Activated CD8-positive, alpha-beta memory T cell treated with anti-CD3 and anti-CD28 coated beads for 4 hours (primary cell): ENCODE data around the gene FBXO9.
"Not testable (repeated sequence)": the region's sequence is repeated elsewhere in the genome, so short reads cannot be mapped to it uniquely, and the experiment has no call there.

Source experiments
- DNase-seq, 2 donors: peaks; one replicate each; pipeline ENCODE4 v3.0.0-alpha.2; 2020; ENCODE audit warnings: low read depth in 2 of 2

FBXO9 gene

DNA sequence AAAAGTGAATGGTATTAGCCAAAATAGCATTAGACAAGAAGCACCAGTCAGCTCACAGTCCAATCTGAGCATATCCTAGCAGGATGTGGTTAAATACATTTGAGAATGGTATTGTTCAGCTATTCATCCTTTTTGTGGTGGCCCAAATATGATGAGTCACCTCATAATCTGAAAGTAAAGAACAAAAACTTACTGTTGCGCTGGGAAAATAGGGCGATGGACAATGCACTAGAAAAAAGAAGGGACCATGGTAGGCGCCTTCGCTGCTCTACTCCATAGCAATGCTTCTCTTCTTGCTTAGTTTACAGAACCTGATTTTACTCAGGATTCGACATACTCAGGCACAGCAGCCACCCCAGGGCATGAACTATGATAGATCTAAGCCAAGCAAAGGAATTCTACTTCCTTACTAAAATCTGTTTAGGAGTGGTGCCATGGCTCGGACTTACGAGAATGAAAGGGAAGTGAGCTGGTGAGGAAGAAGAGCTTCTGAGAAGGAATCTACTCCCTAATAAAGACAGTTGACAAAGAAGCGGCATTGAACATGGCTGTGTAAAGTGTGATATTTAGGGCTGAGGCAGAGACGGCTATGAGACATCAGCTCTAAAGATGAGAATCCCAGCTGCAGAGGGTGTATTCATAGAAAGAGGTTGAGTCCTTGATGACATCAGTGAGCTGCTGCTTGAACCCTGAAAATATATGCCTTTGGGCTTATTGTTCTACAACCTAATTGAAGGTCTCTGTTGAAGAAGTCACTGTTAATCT lies 16.6 kb upstream of the FBXO9 start:
- no peak for DNase-seq

DNA sequence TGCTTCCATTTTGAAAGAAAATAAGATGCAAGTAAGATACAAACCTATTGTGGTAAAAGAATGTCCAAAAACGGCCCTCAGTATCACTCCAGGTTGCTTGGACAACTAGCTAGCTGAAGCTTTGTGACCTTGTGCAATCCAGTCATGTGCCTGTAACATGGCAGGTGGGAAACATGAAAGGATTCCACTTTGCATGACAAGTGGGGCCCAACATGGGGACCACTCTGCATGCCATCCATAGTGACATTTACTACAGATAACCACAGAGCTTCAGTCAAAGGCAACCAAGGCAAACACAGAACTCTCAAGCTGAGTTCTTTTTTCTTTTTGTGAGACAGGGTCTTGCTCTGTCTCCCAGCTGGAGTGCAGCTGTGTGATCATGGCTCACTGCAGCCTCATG lies 15.8 kb upstream of the FBXO9 start:
- no peak for DNase-seq

DNA sequence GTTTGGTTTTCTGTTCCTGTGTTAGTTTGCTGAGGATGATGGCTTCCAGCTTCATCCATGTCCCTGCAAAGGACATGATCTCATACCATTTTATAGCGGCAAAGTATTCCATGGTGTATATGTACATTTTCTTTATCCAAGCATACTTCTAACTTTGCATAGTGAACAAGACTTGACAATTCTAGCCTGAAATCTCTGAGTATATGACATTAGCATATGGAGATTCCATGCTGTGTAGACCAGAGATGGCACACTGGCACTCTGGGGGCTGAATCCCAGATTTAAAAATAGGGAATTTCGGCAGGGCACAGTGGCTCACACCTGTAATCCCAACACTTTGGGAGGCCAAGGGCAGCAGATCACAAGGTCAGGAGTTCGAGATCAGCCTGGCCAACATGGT lies 13.1 kb upstream of the FBXO9 start:
- DNase-seq: not testable (repeated sequence)

DNA sequence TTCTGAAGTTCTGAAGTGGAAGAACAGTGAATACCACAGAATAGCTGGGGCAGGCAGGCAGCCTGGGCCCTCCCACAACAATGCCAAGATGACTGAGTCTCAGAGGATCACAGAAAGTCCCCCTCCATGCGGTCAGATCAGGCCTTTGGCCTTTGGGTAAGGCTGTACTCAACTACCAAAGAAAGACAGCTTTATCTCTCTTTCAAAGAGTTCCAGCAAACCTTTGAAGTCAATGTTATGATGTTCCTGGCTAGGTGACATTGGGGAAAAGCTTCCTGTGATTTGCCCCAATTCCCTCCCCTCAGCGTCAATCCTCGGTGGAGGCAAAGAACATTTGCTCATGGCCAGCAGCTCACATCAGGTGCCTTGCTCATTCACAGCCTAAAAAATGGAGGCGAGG lies 10.7 kb upstream of the FBXO9 start:
- no peak for DNase-seq

DNA sequence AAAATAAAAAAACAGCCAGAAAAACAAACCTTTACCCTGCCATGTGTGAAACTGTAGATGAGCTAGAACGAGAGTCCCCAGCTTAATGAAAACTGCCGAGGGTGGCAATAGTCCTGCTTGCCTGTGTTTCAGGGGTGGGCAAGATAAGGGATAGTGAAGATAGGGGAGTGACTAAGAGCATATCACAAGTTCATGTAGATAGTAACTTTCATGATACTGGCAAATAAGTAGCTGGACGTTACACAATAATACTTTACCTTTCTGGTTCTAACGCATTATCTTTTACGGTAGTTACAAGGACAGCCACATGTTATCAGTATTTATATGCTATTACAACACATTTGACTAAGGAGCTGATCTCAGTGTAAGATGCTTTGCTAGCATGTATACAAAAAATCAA lies 9.3 kb upstream of the FBXO9 start:
- no peak for DNase-seq

DNA sequence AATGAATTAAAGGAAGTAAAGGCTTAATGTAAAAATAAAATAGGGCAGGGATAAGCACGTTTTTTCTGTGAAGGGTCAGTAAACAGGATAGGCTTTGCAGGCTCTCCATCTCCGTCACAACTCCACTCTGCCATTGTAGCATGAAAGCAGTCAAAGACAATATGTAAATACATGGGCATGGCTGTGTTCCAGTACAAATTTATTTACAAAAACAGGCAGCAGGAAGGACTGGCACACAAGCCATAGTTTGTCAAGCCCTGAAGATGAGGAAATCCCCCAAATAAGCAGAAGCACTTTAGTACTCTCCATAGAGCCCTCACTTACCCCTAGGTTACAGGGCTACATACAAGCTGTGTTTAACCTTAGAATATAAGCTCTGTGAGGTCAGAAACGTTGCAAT lies 8.9 kb upstream of the FBXO9 start:
- DNase-seq: no peak

DNA sequence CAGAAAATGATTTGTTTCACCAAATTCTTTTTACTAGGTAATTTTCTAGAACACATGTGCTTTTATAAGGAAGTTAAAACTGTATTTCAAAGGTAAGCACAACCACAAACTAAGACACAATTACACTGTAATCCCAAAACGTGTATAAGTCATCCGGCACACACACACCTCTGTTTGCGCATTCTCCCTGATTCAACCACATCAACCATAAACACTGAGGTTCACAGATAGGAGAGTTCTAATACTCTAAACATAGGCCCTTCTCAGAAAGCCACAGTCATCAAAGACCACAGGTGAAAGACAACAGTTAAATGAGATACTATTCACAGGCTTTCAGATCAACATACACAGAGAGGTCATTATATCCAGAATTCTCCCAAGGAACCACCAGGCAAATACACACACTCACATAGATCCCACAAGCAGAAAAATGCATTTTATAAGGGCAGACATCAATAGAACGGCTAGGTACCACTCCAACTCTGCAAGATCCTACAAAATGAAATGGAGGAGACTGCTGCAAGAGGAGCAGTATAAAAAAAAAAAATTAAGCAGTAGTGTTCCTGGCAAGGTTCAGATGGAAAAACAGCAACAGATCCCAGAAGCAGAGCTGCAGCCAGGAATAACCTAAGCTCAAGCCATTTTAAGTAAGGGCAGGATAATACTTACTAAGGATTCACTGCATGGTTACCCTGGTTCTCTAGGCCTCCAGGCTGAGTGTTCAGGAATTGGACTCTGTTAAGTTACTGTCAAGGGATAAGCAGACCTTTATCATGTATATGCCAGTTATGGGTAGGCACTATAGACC lies 6.6 kb upstream of the FBXO9 start:
- no peak for DNase-seq

DNA sequence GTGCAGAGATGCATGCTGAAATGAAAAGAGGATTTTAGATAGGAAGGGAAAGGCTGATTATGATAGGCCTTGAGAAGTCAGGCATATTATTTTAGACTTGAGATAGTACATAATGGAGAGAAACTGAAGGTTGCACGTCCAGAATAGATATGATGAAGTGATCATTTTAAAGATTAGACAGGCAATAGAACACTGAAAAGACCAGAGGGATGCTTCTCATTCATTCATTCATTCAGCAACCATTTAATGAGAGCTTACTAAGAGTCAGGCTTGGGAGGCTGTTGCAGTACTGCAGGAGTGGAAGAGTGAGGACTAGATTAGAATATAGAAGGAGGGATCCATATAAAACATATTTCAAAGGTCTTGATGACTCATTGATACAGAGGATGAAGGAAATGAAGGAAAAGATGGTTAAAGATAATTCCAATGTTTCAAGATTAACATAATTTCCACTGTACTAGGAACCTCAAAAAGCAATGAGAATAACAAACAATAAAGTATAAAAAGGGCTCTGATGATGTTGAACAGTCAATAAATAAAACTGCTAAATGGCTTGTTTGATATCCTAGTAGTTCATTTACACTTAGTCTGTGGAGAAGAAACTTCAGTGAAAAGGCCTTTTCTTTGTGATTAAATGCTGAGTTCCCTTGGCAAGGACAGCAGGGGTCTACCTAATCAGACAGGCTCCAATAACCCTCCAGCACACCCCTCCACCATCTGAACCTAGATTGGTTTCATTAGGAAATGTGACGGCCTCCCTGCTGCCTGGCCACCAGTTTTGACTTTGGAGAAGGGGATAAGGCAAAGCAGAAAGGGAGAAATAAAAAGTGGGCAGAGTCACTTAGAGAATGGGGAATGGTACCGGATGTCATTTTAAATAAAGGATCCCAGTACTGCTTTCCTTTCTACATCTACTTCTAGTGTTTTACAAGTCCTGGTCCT lies 5.3 kb upstream of the FBXO9 start:
- no peak for DNase-seq

DNA sequence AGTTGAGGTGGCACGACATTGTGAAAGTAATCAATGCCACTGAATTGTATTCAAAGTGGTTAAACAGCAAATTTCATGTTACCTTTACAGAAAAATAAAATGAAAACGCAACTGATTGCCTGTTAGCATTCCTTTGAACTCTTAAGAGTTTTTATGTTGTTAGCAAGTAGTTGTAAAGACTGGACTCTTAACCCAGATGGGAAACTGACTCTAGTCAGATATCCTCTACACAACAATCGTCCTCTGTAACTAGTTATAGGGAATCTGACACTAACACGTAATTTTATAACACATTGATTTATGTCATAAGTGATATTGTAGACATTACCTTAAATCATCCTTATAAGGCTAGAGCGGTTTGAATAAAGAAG lies 3.0 kb upstream of the FBXO9 start:
- DNase-seq: no peak

DNA sequence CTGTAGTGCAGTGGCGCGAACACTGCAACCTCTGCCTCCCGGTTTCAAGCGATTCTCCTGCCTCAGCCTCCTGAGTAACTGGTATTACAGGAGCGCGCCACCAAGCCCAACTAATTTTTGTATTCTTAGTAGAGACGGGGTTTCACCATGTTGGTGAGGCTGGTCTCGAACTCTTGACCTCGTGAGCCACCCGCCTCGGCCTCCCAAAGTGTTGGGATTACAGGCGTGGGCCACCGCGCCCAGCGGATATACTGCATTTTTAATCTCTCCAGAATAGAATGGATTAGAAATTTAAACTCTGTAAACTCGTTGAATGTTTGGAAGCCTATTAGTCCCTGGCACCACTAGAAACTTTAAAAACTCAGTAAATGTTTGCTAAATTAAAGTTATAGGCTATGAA lies 949 bp upstream of the FBXO9 start:
- not testable (repeated sequence) for DNase-seq

DNA sequence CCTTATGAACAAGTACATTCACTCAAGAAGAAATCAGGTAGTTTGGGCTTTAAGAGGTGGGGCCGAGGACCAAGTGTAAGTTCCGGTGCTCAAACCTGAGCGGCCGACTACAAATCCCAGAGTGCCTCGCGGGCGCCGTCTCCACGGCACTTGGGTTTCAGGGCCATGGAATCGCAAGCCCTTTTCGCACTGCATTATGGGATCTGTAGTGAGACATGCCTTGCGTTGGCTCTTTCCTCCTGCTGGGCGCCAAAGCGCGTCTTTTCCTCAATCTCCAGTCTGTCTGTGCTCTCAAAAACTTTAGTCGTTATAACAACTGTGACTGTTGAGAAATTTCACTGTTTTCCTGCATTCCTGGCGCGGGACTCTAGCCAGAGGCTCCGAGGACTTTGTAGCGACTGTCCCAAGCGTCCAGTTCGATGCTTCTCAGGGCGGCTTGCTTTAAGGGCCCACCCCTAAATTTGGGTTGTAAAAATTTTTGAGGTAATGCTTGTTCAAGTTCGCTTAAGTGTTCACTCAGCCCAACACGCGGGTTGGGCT lies 408 bp upstream of the FBXO9 start:
- DNase-seq: peak; percentile 88 to 91

DNA sequence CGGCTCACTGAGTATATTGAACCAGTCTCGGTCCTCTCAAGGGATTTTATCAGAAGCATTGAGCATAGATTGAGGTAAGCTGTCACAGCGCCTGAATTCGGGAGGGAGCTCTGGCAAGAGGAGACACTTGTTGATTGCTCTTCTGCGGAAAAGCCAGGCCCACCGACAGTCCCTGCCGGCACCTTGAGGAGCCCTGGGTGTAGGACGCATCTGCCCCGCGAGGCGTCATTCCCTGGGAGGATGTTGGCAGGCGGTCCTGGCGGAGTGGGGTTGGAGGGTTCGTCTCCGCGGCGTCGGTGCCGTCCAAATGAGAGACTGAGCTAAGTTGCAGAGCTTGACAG lies 843 bp downstream of the FBXO9 start:
- no peak for DNase-seq

DNA sequence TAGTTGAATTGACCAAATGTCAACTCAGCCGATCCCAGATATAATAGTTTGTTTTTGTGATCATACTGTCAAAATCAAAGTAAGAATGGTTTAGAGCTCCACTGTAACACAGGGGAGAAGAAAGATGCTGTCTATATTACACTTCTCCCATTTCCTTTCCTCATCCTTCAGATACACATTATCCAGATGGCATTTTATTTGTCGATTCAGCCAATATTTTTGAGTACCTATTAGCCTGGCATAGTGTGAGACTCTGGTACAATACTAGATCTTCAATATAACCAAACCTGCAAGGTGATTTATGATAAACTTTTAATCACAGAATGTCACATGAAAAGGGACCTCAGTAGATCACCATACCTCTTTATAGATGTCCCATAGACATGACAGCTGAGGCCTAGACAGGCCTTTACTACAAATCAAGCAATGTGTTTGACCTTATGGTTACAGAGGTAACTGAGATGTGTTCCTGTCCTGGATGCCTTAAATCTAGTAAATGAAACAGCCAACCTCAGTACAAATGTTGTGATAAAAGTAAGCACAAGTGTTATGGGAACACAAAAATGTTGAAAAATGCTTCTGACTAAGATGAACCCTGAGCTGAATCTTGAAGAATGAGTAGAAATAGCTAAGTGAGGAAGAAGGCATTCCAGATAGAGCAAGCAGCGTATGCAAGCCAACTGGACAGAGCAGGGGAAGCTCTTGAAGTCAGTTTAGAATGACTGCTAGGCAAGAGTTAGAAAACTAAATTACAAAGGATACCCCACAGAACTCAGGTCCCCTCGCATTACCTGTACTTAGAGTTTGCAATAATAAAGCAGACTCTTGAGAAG lies 1.9 kb downstream of the FBXO9 start:
- DNase-seq: no peak

DNA sequence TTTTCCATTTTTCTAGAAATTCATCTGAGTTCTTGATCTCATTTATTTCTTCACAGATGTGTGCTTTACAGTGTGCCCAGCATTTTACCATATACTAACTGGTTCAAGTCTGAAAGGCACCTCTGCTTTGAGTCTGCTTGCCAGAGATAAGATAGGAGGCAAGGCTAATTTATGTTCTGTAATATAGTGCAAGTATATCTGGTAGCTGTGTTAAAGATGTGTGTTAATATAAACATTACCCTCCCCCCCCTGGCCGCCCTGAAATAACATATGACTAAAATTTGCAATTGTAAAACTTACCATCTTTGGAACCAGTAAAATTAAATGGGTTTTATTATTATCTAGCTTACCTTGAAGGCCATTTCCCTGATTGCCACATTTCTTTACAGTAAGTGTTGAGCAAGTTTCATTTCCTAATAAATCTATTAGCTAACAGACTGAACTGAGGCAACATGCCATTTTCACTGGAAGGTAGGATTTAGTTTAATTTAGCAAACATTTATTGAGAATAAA lies 2.7 kb downstream of the FBXO9 start:
- no peak for DNase-seq

DNA sequence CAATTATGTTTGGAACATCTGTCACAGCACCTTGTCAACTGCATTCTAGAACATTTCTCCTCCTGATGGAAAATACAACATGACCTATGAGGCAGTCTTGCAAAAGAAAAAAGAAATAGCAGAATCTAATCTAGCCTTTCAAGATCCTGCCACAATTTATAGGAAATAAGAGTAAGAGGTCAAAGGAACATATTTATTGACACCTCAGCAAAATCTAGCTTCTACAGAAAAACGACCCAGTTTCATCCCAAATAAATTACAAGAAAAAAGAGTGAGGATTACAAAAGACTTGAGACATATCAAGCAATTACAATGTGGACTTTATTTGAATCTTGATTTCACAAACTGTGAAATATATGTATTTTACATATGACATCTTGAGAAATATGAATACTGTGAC lies 4.2 kb downstream of the FBXO9 start:
- no peak for DNase-seq

DNA sequence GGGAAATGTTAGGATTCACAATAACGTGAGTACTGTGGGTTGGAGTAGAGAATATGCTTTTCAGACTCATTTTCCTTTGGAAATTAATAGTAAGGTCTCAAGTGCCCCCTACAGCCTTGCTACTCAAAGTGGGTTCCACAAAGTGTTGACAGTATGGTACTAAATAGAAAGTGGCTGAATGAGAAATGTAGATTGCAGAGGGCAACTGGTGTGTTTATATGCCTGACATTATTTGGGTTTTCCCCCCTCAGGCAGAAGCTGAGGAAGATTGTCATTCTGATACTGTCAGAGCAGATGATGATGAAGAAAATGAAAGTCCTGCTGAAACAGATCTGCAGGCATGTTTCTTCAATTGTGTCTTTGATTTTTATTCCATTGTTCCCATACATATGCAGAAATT lies 5.6 kb downstream of the FBXO9 start:
- no peak for DNase-seq

DNA sequence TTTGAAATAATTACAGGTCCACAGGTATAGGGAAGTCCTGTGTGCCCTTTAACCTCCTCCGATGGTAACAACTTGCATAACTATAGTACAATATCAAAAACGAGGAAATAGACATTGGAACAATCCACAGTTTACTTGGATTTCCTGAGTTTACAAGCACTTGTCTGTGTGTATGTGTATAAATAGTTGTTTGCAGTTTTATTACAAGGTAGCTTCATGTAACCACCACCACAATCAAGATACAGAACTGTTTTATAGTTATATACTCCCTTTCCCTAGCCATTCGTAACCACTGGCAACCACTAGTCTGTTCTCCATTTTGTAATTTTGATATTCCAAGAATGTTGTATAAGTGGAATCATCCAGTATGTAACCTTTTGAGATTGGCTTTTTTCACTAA lies 9.1 kb downstream of the FBXO9 start:
- no peak for DNase-seq

DNA sequence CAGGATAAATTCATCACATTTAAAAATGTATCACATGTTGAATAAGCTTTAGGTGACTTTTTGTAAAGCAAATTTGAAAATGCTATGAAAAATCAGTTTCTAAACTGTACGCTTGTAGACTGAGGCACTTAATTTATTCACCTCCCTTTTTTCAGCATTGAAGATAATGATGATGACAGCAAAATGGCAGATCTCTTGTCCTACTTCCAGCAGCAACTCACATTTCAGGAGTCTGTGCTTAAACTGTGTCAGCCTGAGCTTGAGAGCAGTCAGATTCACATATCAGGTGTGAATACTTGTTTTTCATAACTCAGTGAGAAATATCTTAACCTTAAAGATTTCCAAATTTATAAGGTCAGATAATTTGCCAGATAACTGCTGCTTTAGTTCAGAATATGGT lies 15.6 kb downstream of the FBXO9 start:
- no peak for DNase-seq

DNA sequence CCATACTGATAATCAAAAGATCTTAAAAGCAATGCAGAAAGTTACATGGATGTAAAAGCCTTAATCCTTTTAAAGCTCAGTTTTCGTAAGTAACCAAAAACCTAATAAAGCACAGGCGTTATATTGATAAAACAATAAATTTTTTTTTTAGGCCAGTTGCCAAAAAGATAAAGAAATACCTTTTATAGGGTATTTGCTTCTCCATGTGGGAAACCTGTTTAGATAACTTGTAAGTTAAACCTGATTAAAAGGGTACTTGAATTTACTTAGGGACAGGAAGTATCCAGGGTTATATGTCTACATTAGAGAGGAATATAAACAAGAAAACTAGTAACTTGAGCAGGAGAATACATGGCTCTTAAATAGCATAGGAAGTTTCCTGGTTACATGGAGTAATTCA lies 21.1 kb downstream of the FBXO9 start:
- DNase-seq: no peak

DNA sequence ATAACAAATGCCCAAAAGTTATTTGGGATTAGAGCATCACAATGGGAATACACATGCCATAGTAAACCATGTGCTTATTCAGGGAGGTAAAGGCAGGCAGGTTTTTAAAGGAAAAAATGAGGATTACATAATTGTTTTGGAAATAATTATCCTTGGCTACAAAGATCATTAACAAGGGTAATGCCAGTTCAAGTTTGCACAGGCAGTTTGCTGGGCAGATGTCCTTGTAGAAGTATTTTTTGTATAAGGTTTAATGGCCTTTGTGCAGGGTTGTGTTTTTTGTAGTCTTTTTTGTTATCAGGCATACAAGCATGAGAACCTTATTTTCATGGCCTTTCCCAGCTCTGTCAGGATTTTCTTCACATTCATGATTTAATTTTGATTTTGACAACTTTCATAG lies 24.7 kb downstream of the FBXO9 start:
- DNase-seq: no peak

DNA sequence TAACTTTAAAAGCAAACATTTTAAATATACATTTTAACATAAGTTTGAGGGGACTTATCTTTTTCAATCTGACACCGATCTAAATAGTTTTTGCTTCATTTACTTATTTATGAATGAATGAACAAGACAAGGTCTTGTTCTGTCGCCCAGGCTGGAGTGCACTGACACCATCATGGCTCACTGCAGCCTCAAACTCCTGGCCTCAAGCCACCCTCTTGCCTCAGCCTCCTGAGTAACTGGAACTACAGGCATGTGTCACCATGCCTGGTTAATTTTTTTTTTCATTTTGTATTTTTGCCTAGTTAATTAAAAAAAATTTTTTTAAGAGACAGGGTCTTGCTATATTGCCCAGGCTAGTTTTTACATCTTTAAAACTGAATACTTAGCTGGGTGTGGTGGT lies 25.4 kb downstream of the FBXO9 start:
- DNase-seq: no peak
